A549 treated with Hydrocortisone at 1 μM for 4 hours (cell line): Measurements from ENCODE around the gene HUWE1. TPM values are rescaled to one million over a fixed set of nuclear protein-coding genes. Genes with fewer than 3 reads are reported as not detected.

Experiments used
- total RNA-seq: library from RNA; stranded (reverse); fragments of 200-300 nt; extraction: Qiagen RNA extraction; gene quantifications from 5 replicates; pipeline ENCODE4 v1.2.3, GENCODE V29; 2022

HUWE1 gene
- 62.5 to 81.2 TPM (median 68.3 TPM) in 5 replicates for total RNA-seq

GRCh38 chrX:53686151-53686885 lies at the start of gene HUWE1:
TSS of gene HUWE1 (minus strand) at chrX:53686719. CDS start at chrX:53654107, 32,612 bp downstream.

